IMR-90 (cell line): Measurements from ENCODE around the gene LRRC52. TPM values are rescaled to one million over a fixed set of nuclear protein-coding genes. Genes with fewer than 3 reads are reported as not detected.

Experiments
- ATAC-seq: fragments of 200-7000 bp; cut with Tn5 transposase; 2 replicates; pipeline ENCODE4 v1.9.1; 2020; ENCODE audit warnings: low read depth, mild to moderate bottlenecking, moderate library complexity
- BruUV-seq: library from RNA; stranded (reverse); fragments of 400-500 nt; replicated peaks from 2 replicates; lab custom pipeline; 2021; lab: Mats Ljungman, UMichigan
- CTCF ChIA-PET: fragments of 300-600 bp; formaldehyde crosslinking; extraction: SDS; loops from one replicate; lab custom pipeline; 2021; ENCODE audit warnings: antibody characterized with exemption; lab: Yijun Ruan, JAX
- POLR2A ChIA-PET: fragments of 300-600 bp; sonication (Branson Sonifier 250); formaldehyde crosslinking; loops from one replicate; lab custom pipeline; 2022; ENCODE audit warnings: antibody characterized with exemption; ENCODE audit not compliant: unreplicated experiment; lab: Charles Lee
- DNase-seq: peaks from one replicate; pipeline ENCODE4 v3.0.0; 2013
- H2AFZ ChIP-seq: replicated peaks from 2 replicates; pipeline ENCODE3; 2013; ENCODE audit warnings: low read length, mild to moderate bottlenecking; ENCODE audit not compliant: poor library complexity
- H2AK5ac ChIP-seq: 2 replicates; pipeline ENCODE4 v1.6.1; 2013; ENCODE audit warnings: low read depth, low read length, inconsistent platforms
- H2AK9ac ChIP-seq: replicated peaks from 2 replicates; pipeline ENCODE3; 2013; ENCODE audit warnings: mild to moderate bottlenecking, low read depth, low read length, moderate library complexity; ENCODE audit not compliant: poor library complexity
- H2BK120ac ChIP-seq: 2 replicates; pipeline ENCODE4 v1.6.1; 2013; ENCODE audit warnings: low read depth, low read length, inconsistent platforms
- H2BK15ac ChIP-seq: 3 replicates; pipeline ENCODE4 v1.6.1; 2013; ENCODE audit warnings: low read depth, low read length, inconsistent platforms
- H2BK20ac ChIP-seq: 2 replicates; pipeline ENCODE4 v1.6.1; 2013; ENCODE audit warnings: low read depth, mild to moderate bottlenecking, inconsistent platforms, low read length, moderate library complexity
- H2BK5ac ChIP-seq: 2 replicates; pipeline ENCODE4 v1.6.1; 2013; ENCODE audit warnings: mild to moderate bottlenecking, low read depth, low read length, inconsistent platforms; ENCODE audit not compliant: poor library complexity, severe bottlenecking
- H3K14ac ChIP-seq: replicated peaks from 2 replicates; pipeline ENCODE4 v1.6.1; 2013; ENCODE audit warnings: low read depth, low read length, inconsistent platforms
- H3K18ac ChIP-seq: 2 replicates; pipeline ENCODE4 v1.6.1; 2013; ENCODE audit warnings: low read depth, low read length, control low read depth
- H3K23ac ChIP-seq: 2 replicates; pipeline ENCODE4 v1.6.1; 2013; ENCODE audit warnings: low read depth, low read length, inconsistent platforms
- H3K27ac ChIP-seq: 2 replicates; pipeline ENCODE4 v1.5.1; 2013; ENCODE audit warnings: mild to moderate bottlenecking, control low read depth, low read length; ENCODE audit not compliant: insufficient read depth
- H3K27me3 ChIP-seq: 2 replicates; pipeline ENCODE4 v1.6.1; 2013; ENCODE audit warnings: low read length; ENCODE audit not compliant: control insufficient read depth, insufficient read depth
- H3K36me3 ChIP-seq: 2 replicates; pipeline ENCODE4 v1.6.1; 2013; ENCODE audit warnings: low read length, mixed read lengths; ENCODE audit not compliant: control insufficient read depth, insufficient read depth
- H3K4ac ChIP-seq: 2 replicates; pipeline ENCODE4 v1.6.1; 2013; ENCODE audit warnings: low read depth, low read length, inconsistent platforms
- H3K4me1 ChIP-seq: 2 replicates; pipeline ENCODE4 v1.6.1; 2013; ENCODE audit warnings: low read length, mixed read lengths; ENCODE audit not compliant: control insufficient read depth, insufficient read depth
- H3K4me2 ChIP-seq: 2 replicates; pipeline ENCODE4 v1.6.1; 2013; ENCODE audit warnings: low read depth, mild to moderate bottlenecking, control low read depth, low read length, moderate library complexity
- H3K4me3 ChIP-seq: 2 replicates; pipeline ENCODE4 v1.5.1; 2013; ENCODE audit warnings: low read depth, mild to moderate bottlenecking, control low read depth, low read length, moderate library complexity; ENCODE audit not compliant: insufficient read depth
- H3K56ac ChIP-seq: 2 replicates; pipeline ENCODE4 v1.6.1; 2013; ENCODE audit warnings: low read length, inconsistent platforms; ENCODE audit not compliant: insufficient read depth; ENCODE audit errors: extremely low read depth
- H3K79me1 ChIP-seq, 2 experiments: 2 replicates each; pipeline ENCODE4 v1.6.1; 2013; ENCODE audit warnings: low read length in 2 of 2, inconsistent platforms in 1 of 2, low read depth in 1 of 2
- H3K9ac ChIP-seq: 2 replicates; pipeline ENCODE4 v1.6.1; 2013; ENCODE audit warnings: low read depth, low read length, control low read depth
- H3K9me1 ChIP-seq: 2 replicates; pipeline ENCODE4 v1.6.1; 2013; ENCODE audit warnings: low read length, inconsistent platforms; ENCODE audit not compliant: insufficient read depth
- H3K9me3 ChIP-seq: 2 replicates; pipeline ENCODE4 v1.6.1; 2013; ENCODE audit warnings: low read length; ENCODE audit not compliant: control insufficient read depth, insufficient read depth
- H4K20me1 ChIP-seq: 2 replicates; pipeline ENCODE4 v1.6.1; 2013; ENCODE audit warnings: low read length, inconsistent platforms; ENCODE audit not compliant: insufficient read depth
- H4K5ac ChIP-seq: 2 replicates; pipeline ENCODE4 v1.6.1; 2013; ENCODE audit warnings: mild to moderate bottlenecking, low read depth, low read length, control low read depth
- H4K8ac ChIP-seq, 2 experiments: 2 replicates each; pipeline ENCODE4 v1.6.1; 2013; ENCODE audit warnings: low read depth in 2 of 2, low read length in 2 of 2, control low read depth in 1 of 2, inconsistent platforms in 1 of 2
- H4K91ac ChIP-seq: 2 replicates; pipeline ENCODE4 v1.6.1; 2013; ENCODE audit warnings: low read depth, low read length, inconsistent platforms; ENCODE audit not compliant: insufficient read depth
- MAFK ChIP-seq: IDR thresholded peaks from 2 replicates; pipeline ENCODE4 v1.6.1; 2012; ENCODE audit warnings: low read depth, low read length, improper control_type of control experiment
- POLR2A ChIP-seq: IDR thresholded peaks from 2 replicates; pipeline ENCODE4 v1.6.1; 2012; ENCODE audit warnings: mild to moderate bottlenecking, low read depth, low read length
- WGBS, 2 experiments: methylation state at CpG; one replicate each; pipeline versions ENCODE4 v1.1.5 to v1.1.7; 2013; ENCODE audit warnings: missing lambda C conversion rate in 2 of 2; ENCODE audit not compliant: insufficient read length in 1 of 2; ENCODE audit errors: extremely low coverage in 2 of 2; 5-methylcytosine and 5-hydroxymethylcytosine counted together
- dilution Hi-C: fragments of 300-500 bp; cut with HindIII; formaldehyde crosslinking; loops from one replicate; pipeline ENCODE4 v1.14.3; 2018; ENCODE audit warnings: low sequenced_read_pairs; ENCODE audit not compliant: unreplicated experiment
- in situ Hi-C: fragments of 300-500 bp; cut with MboI; formaldehyde crosslinking; loops from 3 replicates; pipeline ENCODE4 v1.14.3; 2019; ENCODE audit warnings: low sequenced_read_pairs, inconsistent platforms, mixed read lengths
- intact Hi-C: fragments of 100-400 bp; cut with micrococcal nuclease; formaldehyde crosslinking; loops from 2 replicates; pipeline ENCODE4 v1.10.0; 2022
- polyA plus RNA-seq, 3 experiments: library from polyadenylated mRNA; depleted of rRNA; stranded (reverse); fragments of >200 nt; gene quantifications; 2 replicates each; pipeline ENCODE4 v1.2.3, GENCODE V29; 2012; ENCODE audit warnings: low replicate concordance in 1 of 3
- total RNA-seq: library from RNA; depleted of rRNA; stranded (reverse); fragments of >200 nt; gene quantifications from 2 replicates; pipeline ENCODE4 v1.2.3, GENCODE V29; 2012

Gene LRRC52
- total and polyA plus RNA-seq, 2 of the 4 experiments (the other 2 are of a cell fraction) = not detected

GRCh38 chr1:165542647-165543046, 1.2 kb upstream of the LRRC52 start:
- Histone ChIP-seq H3K4ac (no peak overlapping the region), H3K4me2 (no peak overlapping the region), H3K56ac (no peak overlapping the region), H4K8ac (no peak overlapping the region), H2BK15ac (no peak overlapping the region), H3K23ac (no peak overlapping the region), H4K20me1 (no peaks in the 10 kb centered on the region), H3K4me3 (no peak overlapping the region), H3K18ac (no peak overlapping the region), H3K27me3 (peaks cover 4% of the 10 kb centered on the region), H2AK5ac (no peak overlapping the region), H3K4me1 (no peaks in the 10 kb centered on the region), H3K9me1 (no peaks in the 10 kb centered on the region), H3K14ac (no peak overlapping the region), H3K9me3 (no peaks in the 10 kb centered on the region), H2BK20ac (no peak overlapping the region), H2BK5ac (no peak overlapping the region), H2BK120ac (no peak overlapping the region), H2AK9ac (no peak overlapping the region), H3K79me1 (no peaks in the 10 kb centered on the region), H3K9ac (no peak overlapping the region), H3K27ac (no peak overlapping the region), H3K36me3 (no peaks in the 10 kb centered on the region), H2AFZ (no peak overlapping the region), H4K91ac (no peak overlapping the region), H4K5ac (no peak overlapping the region)
- no TSS peak for BruUV-seq
- dilution Hi-C loops (no loop called here), intact Hi-C loops (no loop called here), in situ Hi-C loops (no loop called here)
- WGBS, 2 experiments = no CpG with 5 or more reads among the region's 1 CpG
- ChIA-PET POLR2A (no interaction called here), CTCF (no interaction called here)
- TF ChIP-seq MAFK = peak; percentile 27; the same call in 1 of the 2 replicates
- TF ChIP-seq POLR2A = no peak
- ATAC-seq (no peak), DNase-seq (no peak)
